ENCODE data around the gene CENPT. TPM values are rescaled to one million over a fixed set of nuclear protein-coding genes. Genes with fewer than 3 reads are reported as not detected.

Gene CENPT
- total and polyA plus RNA-seq, 2 of the 13 experiments (the other 11 are each of a cell fraction or from before 2014, with no cell fraction given) = 40.9 to 43.3 TPM

DNA sequence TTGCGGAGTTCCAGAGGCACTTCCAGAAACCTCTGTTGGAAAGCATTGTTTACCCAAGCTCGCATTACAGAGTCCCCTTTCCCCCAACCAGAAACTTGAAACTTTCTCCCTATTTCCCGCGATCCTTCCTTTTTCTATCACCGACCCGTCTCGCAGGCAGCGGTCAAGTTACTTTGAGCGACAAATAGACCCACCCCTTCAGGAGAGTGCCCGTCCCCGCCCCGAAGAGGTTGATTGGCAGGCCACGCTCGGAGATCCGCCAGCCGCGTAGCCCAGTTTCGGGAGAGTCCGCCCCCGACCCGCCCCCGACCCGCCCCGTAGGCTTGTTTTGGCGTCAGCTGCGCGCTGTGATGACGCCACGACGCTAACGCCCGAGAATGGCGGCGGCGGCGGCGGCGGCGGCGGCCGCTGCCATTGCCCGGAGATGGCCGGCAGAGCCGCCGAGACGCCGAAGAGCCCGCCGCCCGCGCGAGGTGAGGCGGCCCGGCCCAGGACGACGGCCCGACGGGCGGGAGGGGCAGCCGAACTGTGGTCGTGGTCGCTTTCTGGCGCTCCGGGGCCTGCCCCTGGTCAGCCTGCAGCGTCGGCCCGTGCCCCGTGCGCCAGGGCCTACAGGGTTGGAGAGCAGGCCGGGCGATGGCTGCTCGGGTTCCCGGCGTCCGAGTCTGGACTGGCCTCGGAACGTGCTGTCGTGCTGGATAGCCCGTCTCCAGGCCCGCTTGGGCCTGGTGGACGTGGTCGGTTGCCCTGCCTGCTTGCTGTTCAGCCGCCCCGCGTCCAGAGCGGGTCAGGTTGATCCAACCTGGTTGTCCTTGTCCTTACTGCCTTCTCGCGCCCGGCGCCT lies 45.6 kb upstream of the CENPT start, which contains the start of gene PSKH1 (continued):
- TF ChIP-seq, protein P1, sequence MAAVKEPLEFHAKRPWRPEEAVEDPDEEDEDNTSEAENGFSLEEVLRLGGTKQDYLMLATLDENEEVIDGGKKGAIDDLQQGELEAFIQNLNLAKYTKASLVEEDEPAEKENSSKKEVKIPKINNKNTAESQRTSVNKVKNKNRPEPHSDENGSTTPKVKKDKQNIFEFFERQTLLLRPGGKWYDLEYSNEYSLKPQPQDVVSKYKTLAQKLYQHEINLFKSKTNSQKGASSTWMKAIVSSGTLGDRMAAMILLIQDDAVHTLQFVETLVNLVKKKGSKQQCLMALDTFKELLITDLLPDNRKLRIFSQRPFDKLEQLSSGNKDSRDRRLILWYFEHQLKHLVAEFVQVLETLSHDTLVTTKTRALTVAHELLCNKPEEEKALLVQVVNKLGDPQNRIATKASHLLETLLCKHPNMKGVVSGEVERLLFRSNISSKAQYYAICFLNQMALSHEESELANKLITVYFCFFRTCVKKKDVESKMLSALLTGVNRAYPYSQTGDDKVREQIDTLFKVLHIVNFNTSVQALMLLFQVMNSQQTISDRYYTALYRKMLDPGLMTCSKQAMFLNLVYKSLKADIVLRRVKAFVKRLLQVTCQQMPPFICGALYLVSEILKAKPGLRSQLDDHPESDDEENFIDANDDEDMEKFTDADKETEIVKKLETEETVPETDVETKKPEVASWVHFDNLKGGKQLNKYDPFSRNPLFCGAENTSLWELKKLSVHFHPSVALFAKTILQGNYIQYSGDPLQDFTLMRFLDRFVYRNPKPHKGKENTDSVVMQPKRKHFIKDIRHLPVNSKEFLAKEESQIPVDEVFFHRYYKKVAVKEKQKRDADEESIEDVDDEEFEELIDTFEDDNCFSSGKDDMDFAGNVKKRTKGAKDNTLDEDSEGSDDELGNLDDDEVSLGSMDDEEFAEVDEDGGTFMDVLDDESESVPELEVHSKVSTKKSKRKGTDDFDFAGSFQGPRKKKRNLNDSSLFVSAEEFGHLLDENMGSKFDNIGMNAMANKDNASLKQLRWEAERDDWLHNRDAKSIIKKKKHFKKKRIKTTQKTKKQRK (IDR thresholded peaks at IDR 0.05; ENCODE audit: low read length) = no peak
- TF ChIP-seq ZNF510 (CRISPR knock-in tag; IDR thresholded peaks at IDR 0.05; ENCODE audit: low read depth) (0 out of 2 replicates have a peak, but pooled peaks have one; percentile 48), IRX3 (CRISPR knock-in tag; IDR thresholded peaks at IDR 0.05; ENCODE audit: borderline replicate concordance, low read depth) (no peak; the same call in 1 of the 2 replicates), RFXANK (CRISPR knock-in tag; IDR thresholded peaks at IDR 0.05) (no peak), ZNF350 (CRISPR knock-in tag; IDR thresholded peaks at IDR 0.05; ENCODE audit: borderline replicate concordance, low read depth) (no peak), SIX1 (CRISPR knock-in tag; IDR thresholded peaks at IDR 0.05; ENCODE audit: borderline replicate concordance) (peak; percentile 83; the same call in 1 of the 2 replicates), MED13 (CRISPR knock-in tag; IDR thresholded peaks at IDR 0.05) (peak; percentile 70; the same call in 1 of the 2 replicates), ZKSCAN8 (CRISPR knock-in tag; IDR thresholded peaks at IDR 0.05; ENCODE audit: borderline replicate concordance) (no peak), ZKSCAN5 (CRISPR knock-in tag; IDR thresholded peaks at IDR 0.05) (no peak), ZFP1 (CRISPR knock-in tag; IDR thresholded peaks at IDR 0.05) (no peak), ZNF136 (CRISPR knock-in tag; IDR thresholded peaks at IDR 0.05; ENCODE audit: low read depth) (peak; percentile 24; the same call in 1 of the 2 replicates), NFIC (IDR thresholded peaks at IDR 0.05; ENCODE audit: low read length) (no peak), PCBP1 (IDR thresholded peaks at IDR 0.05; ENCODE audit: borderline replicate concordance, low read depth, low read length) (no peak), HNF4G (IDR thresholded peaks at IDR 0.05; ENCODE audit: borderline replicate concordance, low read depth, low read length) (no peak), HNF4G (CRISPR knock-in tag; IDR thresholded peaks at IDR 0.05; ENCODE audit: borderline replicate concordance, low read depth) (0 out of 2 replicates have a peak, but pooled peaks have one; percentile 54)
- TF ChIP-seq, protein P2, sequence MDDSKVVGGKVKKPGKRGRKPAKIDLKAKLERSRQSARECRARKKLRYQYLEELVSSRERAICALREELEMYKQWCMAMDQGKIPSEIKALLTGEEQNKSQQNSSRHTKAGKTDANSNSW (CRISPR knock-in tag; IDR thresholded peaks at IDR 0.05; ENCODE audit: borderline replicate concordance) = no peak
- TF ChIP-seq, protein P3, sequence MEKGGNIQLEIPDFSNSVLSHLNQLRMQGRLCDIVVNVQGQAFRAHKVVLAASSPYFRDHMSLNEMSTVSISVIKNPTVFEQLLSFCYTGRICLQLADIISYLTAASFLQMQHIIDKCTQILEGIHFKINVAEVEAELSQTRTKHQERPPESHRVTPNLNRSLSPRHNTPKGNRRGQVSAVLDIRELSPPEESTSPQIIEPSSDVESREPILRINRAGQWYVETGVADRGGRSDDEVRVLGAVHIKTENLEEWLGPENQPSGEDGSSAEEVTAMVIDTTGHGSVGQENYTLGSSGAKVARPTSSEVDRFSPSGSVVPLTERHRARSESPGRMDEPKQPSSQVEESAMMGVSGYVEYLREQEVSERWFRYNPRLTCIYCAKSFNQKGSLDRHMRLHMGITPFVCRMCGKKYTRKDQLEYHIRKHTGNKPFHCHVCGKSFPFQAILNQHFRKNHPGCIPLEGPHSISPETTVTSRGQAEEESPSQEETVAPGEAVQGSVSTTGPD (CRISPR knock-in tag; IDR thresholded peaks at IDR 0.05) = no peak
- TF ChIP-seq, protein P4, sequence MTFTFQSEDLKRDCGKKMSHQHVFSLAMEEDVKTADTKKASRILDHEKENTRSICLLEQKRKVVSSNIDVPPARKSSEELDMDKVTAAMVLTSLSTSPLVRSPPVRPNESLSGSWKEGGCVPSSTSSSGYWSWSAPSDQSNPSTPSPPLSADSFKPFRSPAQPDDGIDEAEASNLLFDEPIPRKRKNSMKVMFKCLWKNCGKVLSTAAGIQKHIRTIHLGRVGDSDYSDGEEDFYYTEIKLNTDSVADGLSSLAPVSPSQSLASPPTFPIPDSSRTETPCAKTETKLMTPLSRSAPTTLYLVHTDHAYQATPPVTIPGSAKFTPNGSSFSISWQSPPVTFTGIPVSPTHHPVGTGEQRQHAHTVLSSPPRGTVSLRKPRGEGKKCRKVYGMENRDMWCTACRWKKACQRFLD (CRISPR knock-in tag; IDR thresholded peaks at IDR 0.05; ENCODE audit: borderline replicate concordance) = 0 out of 2 replicates have a peak, but pooled peaks have one; percentile 73
- TF ChIP-seq, protein P5, sequence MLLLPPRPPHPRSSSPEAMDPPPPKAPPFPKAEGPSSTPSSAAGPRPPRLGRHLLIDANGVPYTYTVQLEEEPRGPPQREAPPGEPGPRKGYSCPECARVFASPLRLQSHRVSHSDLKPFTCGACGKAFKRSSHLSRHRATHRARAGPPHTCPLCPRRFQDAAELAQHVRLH (CRISPR knock-in tag; IDR thresholded peaks at IDR 0.05; ENCODE audit: borderline replicate concordance, low read depth) = peak; percentile 14; the same call in 1 of the 2 replicates
- TF ChIP-seq, protein P6, sequence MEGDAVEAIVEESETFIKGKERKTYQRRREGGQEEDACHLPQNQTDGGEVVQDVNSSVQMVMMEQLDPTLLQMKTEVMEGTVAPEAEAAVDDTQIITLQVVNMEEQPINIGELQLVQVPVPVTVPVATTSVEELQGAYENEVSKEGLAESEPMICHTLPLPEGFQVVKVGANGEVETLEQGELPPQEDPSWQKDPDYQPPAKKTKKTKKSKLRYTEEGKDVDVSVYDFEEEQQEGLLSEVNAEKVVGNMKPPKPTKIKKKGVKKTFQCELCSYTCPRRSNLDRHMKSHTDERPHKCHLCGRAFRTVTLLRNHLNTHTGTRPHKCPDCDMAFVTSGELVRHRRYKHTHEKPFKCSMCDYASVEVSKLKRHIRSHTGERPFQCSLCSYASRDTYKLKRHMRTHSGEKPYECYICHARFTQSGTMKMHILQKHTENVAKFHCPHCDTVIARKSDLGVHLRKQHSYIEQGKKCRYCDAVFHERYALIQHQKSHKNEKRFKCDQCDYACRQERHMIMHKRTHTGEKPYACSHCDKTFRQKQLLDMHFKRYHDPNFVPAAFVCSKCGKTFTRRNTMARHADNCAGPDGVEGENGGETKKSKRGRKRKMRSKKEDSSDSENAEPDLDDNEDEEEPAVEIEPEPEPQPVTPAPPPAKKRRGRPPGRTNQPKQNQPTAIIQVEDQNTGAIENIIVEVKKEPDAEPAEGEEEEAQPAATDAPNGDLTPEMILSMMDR (CRISPR knock-in tag; IDR thresholded peaks at IDR 0.05) = peak; percentile 12; the same call in 1 of the 2 replicates
